GM21619 (cell line): ENCODE measurements around the gene EFEMP2.
A peak's percentile ranks its signal among the peaks of the same experiment; 100 is the strongest.

Source experiments
- ATAC-seq: cut with Tn5 transposase; IDR thresholded peaks from one replicate; pipeline ENCODE4 v1.9.1; 2021; ENCODE audit not compliant: unreplicated experiment

The EFEMP2 gene

DNA sequence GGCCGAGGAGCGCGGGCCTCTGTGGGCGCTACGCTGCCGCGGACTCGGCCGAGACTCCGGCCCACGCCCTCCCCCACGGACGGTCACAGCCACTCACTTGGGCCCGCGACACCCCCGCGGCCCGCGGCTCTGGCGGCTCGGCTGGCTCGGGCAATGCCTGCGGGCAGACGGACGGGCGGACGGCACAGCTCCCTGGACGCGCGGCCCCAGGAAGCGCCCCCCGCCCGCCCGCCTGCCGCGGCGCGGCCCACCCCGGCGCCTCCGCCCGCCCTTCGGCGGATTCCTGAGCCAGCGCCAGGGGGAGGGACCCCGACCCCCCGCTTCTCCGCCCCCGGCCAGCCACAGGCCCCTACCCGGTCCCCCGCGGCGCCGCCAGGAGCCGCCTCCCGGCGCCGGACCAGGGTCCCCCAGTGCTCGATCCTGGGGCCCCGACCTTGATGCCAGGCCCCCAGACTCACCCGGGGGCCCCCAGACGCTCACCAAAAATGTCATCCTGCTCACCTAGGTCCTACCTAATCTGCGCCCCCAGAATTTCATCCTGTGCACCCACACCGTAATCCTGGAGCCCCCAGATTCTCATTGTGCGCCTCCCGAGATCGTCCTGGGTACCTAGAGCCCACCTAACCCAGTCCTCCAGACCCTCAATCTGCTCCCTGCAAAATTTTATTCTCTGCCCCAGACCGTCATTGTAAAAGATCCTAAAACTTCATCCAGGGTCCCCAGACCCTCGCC, at the start of gene EFEMP2:
Gene EFEMP2 (minus strand): TSS at position 215 of the 732 bp plus-strand sequence. CDS start 446 bp downstream, outside the sequence.
- ATAC-seq = no peak

GRCh38 chr11:65921876-65922275, 49.3 kb upstream of the EFEMP2 start:
- no peak for ATAC-seq

DNA sequence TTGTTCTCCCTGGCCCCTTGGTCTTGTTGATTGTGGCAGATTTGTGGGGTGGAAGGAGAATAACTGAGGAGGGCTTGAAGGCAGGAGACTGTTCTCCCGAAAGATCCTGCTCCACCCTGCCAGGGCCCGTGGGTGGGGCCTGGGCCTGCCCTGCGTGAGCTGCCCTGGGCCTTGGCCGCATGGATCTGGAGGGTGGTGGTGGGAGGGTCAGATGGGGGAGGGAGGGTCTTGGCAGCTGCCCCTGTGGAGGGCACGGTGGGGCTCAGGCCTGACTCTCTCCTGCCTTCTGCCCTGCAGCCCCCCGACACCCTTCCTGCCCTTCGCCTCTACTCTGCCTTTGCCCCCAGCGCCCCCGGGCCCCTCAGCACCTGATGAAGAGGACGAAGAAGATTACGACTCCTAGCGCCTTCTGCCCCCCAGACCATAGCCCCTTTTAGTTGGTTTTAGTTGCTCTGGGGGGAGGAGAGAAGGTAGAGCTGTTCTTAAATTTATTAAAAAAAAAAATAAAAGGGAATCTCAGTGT, 48.5 kb upstream of the EFEMP2 start:
- ATAC-seq = no peak

DNA sequence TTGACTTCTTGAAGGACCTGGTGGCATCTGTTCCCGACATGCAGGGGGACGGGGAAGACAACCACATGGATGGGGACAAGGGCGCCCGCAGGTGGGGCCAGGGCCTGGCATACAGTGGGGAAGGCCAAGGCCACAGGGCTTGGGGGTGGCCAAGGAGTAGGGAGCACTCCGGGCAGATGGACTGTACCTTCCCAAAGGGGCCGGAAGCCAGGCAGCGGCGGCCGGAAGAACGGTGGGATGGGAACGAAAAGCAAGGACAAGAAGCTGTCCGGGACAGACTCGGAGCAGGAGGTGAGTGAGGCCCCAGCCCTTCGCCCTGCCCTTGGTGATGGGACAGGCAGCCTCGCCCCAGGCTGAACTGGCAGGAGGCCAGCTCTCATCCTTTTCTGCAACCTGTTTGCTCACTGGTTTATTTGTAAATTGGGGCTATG, 47.8 kb upstream of the EFEMP2 start:
- ATAC-seq = no peak

DNA sequence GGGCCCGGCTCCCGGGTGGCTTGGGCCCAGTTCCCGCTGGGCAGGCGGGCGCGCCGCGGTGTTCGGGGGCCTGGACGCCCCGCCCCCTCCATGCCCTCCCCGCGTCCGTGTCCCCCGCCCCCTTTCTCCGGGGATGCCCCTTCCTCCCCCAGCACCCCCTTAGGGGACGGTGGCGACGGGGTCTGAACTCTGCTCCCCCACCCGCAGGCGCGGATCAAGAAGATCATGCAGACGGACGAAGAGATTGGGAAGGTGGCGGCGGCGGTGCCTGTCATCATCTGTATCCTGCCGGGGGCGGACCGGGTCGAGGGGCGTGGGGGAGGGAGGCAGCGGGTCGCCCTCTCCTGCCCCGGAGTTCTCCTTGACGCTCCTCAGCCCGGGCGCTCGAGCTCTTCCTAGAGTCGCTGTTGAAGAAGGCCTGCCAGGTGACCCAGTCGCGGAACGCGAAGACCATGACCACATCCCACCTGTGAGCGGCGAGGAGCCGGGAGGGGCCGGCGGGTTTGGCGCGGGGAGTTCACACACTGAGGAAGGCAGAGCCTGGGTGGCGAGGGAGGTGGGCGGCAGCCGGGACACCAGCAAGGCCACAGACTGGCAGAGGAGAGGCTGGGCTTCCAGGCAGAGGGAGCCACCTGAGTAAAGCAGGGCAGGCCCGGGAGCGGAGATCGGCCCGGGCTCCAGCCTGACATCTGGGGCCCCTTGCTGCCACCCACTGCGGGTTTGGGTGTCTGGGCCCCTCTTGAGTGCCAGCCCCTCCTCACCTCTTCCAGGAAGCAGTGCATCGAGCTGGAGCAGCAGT, 47.2 kb upstream of the EFEMP2 start:
- ATAC-seq = peak; percentile 34

- peak; percentile 78 for ATAC-seq
Observed at GRCh38 chr11:65919141-65919572, 46.6 kb upstream of the EFEMP2 start, which contains the start of gene DRAP1. DRAP1 (plus strand) TSS chr11:65919426; CDS start chr11:65919502, 76 bp downstream.

GRCh38 chr11:65918211-65919140, 45.9 kb upstream of the EFEMP2 start, which contains the start of gene C11orf68:
C11orf68 (minus strand) TSS chr11:65919062; CDS start chr11:65919031, 31 bp downstream.
- ATAC-seq = peak; percentile 41

DNA sequence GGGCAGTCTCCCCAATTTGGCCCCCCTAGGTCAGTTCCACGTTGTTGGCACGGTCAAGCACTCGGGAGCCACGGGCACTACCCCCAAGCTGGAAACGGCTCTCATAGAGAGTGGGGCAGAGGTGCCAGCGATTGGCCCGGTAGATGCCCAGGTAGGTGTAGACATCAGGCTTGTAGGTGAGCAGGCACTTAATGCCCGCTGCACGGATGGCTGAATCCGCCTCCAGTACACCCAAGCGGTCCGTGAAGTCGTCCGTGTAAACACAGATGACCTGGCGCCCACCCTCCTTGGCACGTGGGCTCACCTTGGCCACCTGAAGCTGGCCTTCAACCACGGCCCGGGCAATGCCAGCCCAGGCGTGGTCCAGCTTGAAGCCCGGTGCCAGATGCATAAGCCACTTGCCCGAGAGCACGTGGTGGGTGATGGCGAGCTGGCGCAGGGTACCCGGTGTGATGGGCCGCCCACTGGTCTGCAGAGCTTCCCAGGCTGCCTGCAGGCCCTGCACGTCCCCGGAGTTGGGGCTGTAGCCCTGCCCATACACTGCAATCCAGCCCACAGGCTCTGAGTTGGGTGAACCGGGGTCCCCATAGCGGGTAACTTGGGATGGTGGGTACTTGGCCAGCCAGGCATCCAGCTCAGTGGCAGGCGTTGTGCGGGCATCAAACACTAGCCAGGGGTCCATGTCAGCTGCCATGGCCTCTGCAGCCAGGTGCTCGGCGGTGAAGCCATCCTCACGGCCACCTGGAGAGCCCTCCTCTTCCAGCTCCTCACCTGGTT, 45.0 kb upstream of the EFEMP2 start:
- ATAC-seq = no peak

DNA sequence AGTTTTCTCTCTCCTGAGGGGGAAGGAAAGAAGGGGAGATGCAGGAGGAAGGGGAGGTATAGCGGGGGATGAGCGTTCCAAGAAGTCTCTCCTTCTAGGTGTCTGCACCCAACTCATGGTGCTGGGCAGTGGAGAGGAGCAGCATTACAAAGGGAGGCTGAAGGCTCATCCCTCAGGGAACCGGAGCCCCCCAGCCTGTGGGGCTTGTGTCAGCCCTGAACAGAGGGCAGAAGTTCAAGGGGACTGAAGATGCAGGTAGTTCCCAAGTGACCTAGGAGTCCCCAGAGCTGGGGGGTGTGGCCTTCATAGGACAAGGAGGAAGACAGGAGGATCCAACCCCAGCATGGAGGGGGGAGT, 44.5 kb upstream of the EFEMP2 start:
- ATAC-seq = no peak

DNA sequence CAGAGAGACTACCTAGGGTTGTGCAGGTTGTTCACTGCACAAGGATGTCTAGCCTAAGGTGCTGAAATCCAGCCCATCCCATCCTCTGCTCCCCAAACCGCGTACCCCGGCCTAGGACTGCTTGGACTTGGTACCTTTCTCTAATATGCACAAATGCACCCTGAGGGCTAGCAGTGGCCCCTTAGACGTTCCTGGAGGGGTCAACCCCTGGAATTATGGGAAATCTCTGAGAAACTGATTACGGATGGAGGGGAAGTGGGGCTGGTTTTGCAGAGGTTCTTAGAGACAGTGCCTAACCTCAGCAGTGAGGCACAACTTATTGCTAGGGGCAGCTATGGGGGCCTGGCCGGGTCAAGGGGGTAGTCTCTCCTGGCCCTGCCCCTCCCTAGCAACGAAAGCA, 43.8 kb upstream of the EFEMP2 start:
- ATAC-seq = no peak

- ATAC-seq = no peak
Observed at GRCh38 chr11:65915821-65916251, 43.2 kb upstream of the EFEMP2 start.

GRCh38 chr11:65915101-65915820, 42.7 kb upstream of the EFEMP2 start:
- ATAC-seq = no peak

DNA sequence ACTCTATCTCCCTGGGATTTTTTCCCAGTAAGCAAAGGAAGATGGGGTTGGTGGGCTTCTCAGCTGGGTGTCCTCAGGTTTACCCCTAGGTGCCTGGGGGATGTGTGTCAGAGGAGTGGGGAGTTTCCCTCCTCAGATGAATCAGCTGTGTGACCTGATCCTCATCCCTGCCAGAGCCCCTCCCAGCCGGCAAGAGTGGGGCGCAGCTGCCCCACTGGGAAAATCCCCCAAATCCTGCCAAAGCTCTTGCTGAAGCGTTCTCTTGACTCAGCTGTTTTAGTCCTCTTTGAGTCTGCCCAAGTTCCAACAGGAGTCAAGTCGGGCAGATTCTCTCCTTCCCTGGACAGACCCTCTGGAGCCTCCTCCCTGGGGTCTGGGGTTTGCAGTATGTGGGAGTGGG, 40.2 kb upstream of the EFEMP2 start:
- ATAC-seq = no peak

GRCh38 chr11:65911682-65912568, 39.3 kb upstream of the EFEMP2 start:
- ATAC-seq = no peak

DNA sequence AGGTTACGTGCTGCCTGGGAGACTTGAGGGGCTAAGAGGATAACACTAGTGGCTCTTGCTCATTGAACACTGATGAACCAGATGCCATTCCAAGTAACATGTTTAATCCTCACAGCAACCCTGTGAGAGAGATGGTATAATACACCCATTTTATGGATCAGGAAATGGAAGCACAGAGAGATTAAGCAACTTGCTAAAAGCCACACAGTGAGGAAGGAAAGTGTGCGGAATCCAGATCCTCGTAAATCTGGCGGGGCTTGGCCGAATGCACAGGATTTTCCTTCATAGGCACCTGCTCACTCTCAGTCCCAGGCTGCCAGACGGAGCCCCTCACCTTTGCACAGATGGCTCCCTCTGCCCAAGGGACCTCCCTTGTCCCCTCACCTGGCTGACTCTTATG, 35.3 kb upstream of the EFEMP2 start:
- ATAC-seq = no peak

- no peak for ATAC-seq
Observed at GRCh38 chr11:65906602-65907001, 34.0 kb upstream of the EFEMP2 start.

DNA sequence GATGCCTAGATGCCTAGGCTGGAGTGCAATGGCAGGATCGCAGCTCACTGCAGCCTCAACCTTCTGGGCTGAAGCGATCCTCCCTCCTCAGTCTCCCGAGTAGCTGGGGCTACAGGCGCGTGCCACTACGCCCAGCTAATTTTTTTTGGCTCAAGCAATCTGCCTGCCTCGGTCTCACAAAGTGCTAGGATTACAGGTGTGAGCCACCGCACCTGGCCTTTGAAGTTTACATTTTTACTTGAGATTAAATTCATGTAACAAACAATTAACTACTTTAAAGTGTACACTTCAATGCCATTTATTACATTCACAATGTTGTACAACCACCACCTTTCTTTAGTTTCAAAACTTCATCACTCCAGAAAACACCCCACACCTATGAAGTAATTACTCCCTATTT, 31.1 kb upstream of the EFEMP2 start:
- no peak for ATAC-seq

- no peak for ATAC-seq
Observed at GRCh38 chr11:65903068-65903481, 30.5 kb upstream of the EFEMP2 start.

GRCh38 chr11:65900899-65901180, 28.2 kb upstream of the EFEMP2 start:
- ATAC-seq = no peak
